Activated CD4-positive, alpha-beta T cell treated with anti-CD3 and anti-CD28 coated beads, Interleukin-2, amount 10 ng/mL, durations not matched to agents 7 days and 5 days (primary cell): ENCODE measurements around the gene TGOLN2. TPM values are rescaled to one million over a fixed set of nuclear protein-coding genes. Genes with fewer than 3 reads are reported as not detected.
"Not testable (repeated sequence)": the region's sequence is repeated elsewhere in the genome, so short reads cannot be mapped to it uniquely, and the experiment has no call there.

Experiments used
- CTCF ChIA-PET: fragments of 350-600 bp; sonication (Branson Sonifier 250); formaldehyde crosslinking; loops from one replicate; lab custom pipeline; 2021; ENCODE audit warnings: antibody characterized with exemption; lab: Charles Lee
- POLR2A ChIA-PET: fragments of 350-600 bp; sonication (Branson Sonifier 250); formaldehyde crosslinking; loops from one replicate; lab custom pipeline; 2021; ENCODE audit warnings: antibody characterized with exemption; lab: Charles Lee
- DNase-seq: peaks from one replicate; pipeline ENCODE4 v3.0.0-alpha.2; 2020
- H3K27ac Mint-ChIP-seq: one replicate; pipeline ENCODE4 v1.8.0; 2021; ENCODE audit warnings: mild to moderate bottlenecking, moderate library complexity, mixed read lengths
- H3K27me3 Mint-ChIP-seq: one replicate; pipeline ENCODE4 v1.8.0; 2021; ENCODE audit warnings: mixed read lengths
- H3K36me3 Mint-ChIP-seq: one replicate; pipeline ENCODE4 v1.8.0; 2021; ENCODE audit warnings: low read depth, mixed read lengths
- H3K4me1 Mint-ChIP-seq: one replicate; pipeline ENCODE4 v1.8.0; 2021; ENCODE audit warnings: mixed read lengths
- H3K4me3 Mint-ChIP-seq: one replicate; pipeline ENCODE4 v1.8.0; 2021; ENCODE audit warnings: mild to moderate bottlenecking, moderate library complexity, mixed read lengths
- H3K9me3 Mint-ChIP-seq: one replicate; pipeline ENCODE4 v1.8.0; 2021; ENCODE audit warnings: mixed read lengths
- total RNA-seq, 2 experiments: library from RNA; stranded (reverse); gene quantifications; one replicate each; pipeline ENCODE4 v1.2.3, GENCODE V29; 2021

The TGOLN2 gene
- total RNA-seq, 2 experiments from 2014 or later = 127 to 130 TPM

DNA sequence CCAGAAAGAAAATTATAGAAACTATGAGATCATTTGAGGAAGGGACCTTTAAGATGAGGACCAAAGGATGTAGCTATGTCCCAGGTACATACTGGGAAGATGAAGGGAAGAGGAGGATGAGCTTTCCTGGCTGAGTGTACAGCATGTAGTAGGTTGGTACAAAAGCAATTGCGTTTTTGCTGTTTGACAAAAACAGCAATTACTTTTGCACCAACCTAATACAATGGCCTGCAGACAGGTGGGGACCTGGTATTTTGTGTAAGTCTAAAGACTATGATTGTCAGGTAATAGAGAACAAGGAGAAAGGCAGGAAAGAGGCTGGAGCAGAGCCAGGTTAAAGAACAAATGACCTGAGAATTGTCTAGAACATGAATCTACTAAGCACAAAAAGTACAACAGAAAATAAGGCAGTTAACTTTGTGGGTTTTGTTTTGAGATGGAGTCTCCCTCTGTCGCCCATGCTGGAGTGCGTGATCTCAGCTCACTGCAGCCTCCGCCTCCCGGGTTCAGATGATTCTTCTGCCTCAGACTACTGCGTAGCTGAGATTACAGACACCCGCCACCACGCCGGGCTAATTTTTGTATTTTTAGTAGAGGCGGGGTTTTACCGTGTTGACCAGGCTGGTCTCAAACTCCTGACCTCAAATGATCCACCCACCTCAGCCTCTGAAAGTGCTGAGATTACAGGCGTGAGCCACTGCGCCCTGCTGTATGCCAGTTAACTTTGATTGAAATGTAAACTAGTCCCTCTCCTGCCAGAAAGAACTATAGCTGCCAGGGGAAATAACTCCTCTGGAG lies 3.2 kb upstream of the TGOLN2 start:
- DNase-seq = no peak
- H3K4me1 Mint-ChIP-seq = peaks cover 18% of the 10 kb centered on the region
- POLR2A ChIA-PET = no interaction called here
- H3K9me3 Mint-ChIP-seq = no peaks in the 10 kb centered on the region
- no peak overlapping the region for H3K27ac Mint-ChIP-seq
- H3K27me3 Mint-ChIP-seq = no peaks in the 10 kb centered on the region
- no peak overlapping the region for H3K4me3 Mint-ChIP-seq
- H3K36me3 Mint-ChIP-seq = peaks cover 18% of the 10 kb centered on the region
- CTCF ChIA-PET = interaction anchor here (1.3 kb wide), 1 partner anchor 11 kb away, joined by 3 read pairs; no protein-coding TSS in a partner anchor

- H3K27ac Mint-ChIP-seq, CTCF ChIA-PET, H3K9me3 Mint-ChIP-seq, H3K27me3 Mint-ChIP-seq, POLR2A ChIA-PET, DNase-seq: not testable (repeated sequence)
- Mint-ChIP-seq H3K4me1 (peaks cover 23% of the 10 kb centered on the region), H3K36me3 (peaks cover 31% of the 10 kb centered on the region), H3K4me3 (peak overlapping the region; percentile 7)
Observed at GRCh38 chr2:85329701-85330100, 1.9 kb upstream of the TGOLN2 start.

DNA sequence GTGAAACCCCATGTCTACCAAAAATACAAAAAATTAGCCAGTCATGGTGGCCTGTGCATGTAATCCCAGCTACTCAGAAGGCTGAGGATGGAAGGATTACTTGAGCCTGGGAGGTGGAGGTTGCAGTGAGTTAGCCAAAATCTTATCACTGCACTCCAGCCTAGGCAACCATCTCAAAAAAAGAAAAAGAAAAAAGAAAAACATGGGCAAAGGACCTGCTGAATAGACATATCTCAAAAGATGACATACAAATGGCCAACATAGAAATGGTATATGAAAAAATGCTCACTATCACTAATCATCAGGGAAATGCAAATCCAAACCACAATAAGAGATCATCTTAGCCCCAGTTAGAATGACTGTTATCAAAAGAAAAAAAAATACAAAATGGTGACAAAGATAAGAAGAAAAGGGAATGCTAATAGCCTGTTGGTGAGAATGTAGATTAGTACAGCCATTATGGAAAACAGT lies 1.4 kb upstream of the TGOLN2 start:
- peak overlapping the region; percentile 7 for H3K4me3 Mint-ChIP-seq
- H3K4me1 Mint-ChIP-seq = peaks cover 28% of the 10 kb centered on the region
- ChIA-PET POLR2A (no interaction called here), CTCF (interaction anchor here (2.4 kb wide), 1 partner anchor 10 kb away, joined by 10 read pairs; no protein-coding TSS in a partner anchor)
- H3K27ac Mint-ChIP-seq = no peak overlapping the region
- peaks cover 36% of the 10 kb centered on the region for H3K36me3 Mint-ChIP-seq
- no peaks in the 10 kb centered on the region for H3K27me3 Mint-ChIP-seq
- no peak for DNase-seq
- H3K9me3 Mint-ChIP-seq = no peaks in the 10 kb centered on the region

DNA sequence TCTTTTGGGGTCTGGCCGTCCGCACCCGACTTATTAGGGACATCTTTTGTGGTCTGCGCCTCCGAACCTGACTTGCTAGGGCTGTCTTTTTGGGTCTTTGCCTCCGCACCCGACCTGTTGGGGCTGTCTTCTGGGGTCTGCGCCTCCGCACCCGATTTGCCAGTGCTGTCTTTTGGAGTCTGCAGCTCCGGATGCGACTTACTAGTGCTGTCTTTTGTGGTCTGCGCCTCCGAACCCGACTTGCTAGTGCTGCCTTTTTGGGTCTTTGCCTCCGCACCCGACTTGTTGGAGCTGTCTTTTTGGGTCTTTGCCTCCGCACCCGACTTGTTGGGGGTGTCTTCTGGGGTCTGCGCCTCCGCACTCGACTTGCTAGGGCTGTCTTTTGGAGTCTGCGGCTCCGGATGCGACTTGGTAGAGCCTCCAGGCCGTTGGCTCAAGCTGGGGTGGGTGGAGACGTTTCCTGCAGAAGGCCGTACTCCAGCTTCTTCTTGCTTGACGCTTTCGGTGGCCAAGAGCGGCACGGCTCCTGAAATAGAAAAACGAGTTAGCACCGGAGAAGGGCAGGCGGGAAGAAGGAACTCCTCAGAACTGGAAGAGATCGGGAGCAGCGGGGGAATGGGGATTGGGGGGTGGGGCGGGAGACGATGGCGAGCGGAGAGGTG lies 498 bp downstream of the TGOLN2 start:
- ChIA-PET POLR2A (interaction anchor here (0.6 to 1.8 kb wide), 6 partner anchors 9 to 871 kb away, joined by 3 to 7 read pairs (median 3); partner anchors contain the start of gene ELMOD3), CTCF (interaction anchor here (0.6 to 2.4 kb wide), 8 partner anchors 12 to 1282 kb away, joined by 3 to 10 read pairs (median 6); partner anchors contain the start of gene RETSAT)
- Mint-ChIP-seq H3K9me3 (no peaks in the 10 kb centered on the region), H3K27ac (peak overlapping the region; percentile 100), H3K27me3 (no peaks in the 10 kb centered on the region), H3K4me3 (peak overlapping the region; percentile 100), H3K36me3 (peaks cover 55% of the 10 kb centered on the region), H3K4me1 (peaks cover 44% of the 10 kb centered on the region)
- peak; percentile 72 for DNase-seq

GRCh38 chr2:85326406-85327159 lies 1.2 kb downstream of the TGOLN2 start:
- Mint-ChIP-seq H3K9me3 (no peaks in the 10 kb centered on the region), H3K27ac (peak overlapping the region; percentile 100), H3K4me1 (peaks cover 51% of the 10 kb centered on the region), H3K36me3 (peaks cover 62% of the 10 kb centered on the region), H3K27me3 (no peaks in the 10 kb centered on the region), H3K4me3 (peak overlapping the region; percentile 100)
- ChIA-PET POLR2A (interaction anchor here (0.6 to 1.8 kb wide), 4 partner anchors 28 to 870 kb away, joined by 3 to 7 read pairs (median 4); partner anchors contain the start of gene ELMOD3), CTCF (interaction anchor here (0.7 to 2.4 kb wide), 8 partner anchors 13 to 401 kb away, joined by 3 to 10 read pairs (median 6); partner anchors contain the start of gene RETSAT)
- peak; percentile 70 for DNase-seq

DNA sequence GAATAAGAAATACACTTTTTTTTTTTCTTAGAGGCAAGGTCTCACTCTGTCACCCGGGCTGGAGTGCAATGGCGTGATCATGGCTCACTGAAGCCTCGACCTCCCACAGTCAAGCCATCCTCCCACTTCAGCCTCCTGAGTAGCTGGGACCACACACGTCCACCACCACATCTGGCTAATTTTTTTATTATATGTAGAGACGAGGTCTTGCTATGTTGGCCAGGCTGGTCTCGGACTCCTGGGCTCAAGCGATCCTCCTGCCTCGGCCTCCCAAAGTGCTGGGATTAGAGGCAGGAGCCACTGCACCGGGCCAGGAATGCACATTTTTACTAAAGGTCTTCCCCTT lies 2.4 kb downstream of the TGOLN2 start:
- H3K36me3 Mint-ChIP-seq = peaks cover 73% of the 10 kb centered on the region
- CTCF ChIA-PET = no interaction called here
- peak overlapping the region; percentile 100 for H3K4me3 Mint-ChIP-seq
- DNase-seq = no peak
- no peaks in the 10 kb centered on the region for H3K9me3 Mint-ChIP-seq
- no peaks in the 10 kb centered on the region for H3K27me3 Mint-ChIP-seq
- peak overlapping the region; percentile 100 for H3K27ac Mint-ChIP-seq
- POLR2A ChIA-PET = no interaction called here
- peaks cover 58% of the 10 kb centered on the region for H3K4me1 Mint-ChIP-seq

- Mint-ChIP-seq H3K27ac (peak overlapping the region; percentile 100), H3K4me3 (peak overlapping the region; percentile 100), H3K4me1 (peaks cover 62% of the 10 kb centered on the region), H3K27me3 (no peaks in the 10 kb centered on the region), H3K9me3 (no peaks in the 10 kb centered on the region), H3K36me3 (peaks cover 78% of the 10 kb centered on the region)
- DNase-seq = no peak
- POLR2A ChIA-PET = no interaction called here
- CTCF ChIA-PET = interaction anchor here (0.7 to 1.6 kb wide), 3 partner anchors 21 to 41 kb away, joined by 3 to 8 read pairs (median 4); no protein-coding TSS in a partner anchor
Observed at GRCh38 chr2:85324639-85325465, 2.9 kb downstream of the TGOLN2 start.

GRCh38 chr2:85323988-85324367 lies 3.8 kb downstream of the TGOLN2 start:
- POLR2A ChIA-PET = interaction anchor here (0.6 kb wide), 1 partner anchor 11 kb away, joined by 3 read pairs; no protein-coding TSS in a partner anchor
- not testable (repeated sequence) for H3K9me3 Mint-ChIP-seq, DNase-seq, H3K27me3 Mint-ChIP-seq
- peaks cover 86% of the 10 kb centered on the region for H3K36me3 Mint-ChIP-seq
- H3K4me1 Mint-ChIP-seq = peaks cover 62% of the 10 kb centered on the region
- peak overlapping the region; percentile 100 for H3K4me3 Mint-ChIP-seq
- CTCF ChIA-PET = interaction anchor here (1.4 to 1.6 kb wide), 2 partner anchors 20 to 24 kb away, joined by 3 to 8 read pairs; no protein-coding TSS in a partner anchor
- H3K27ac Mint-ChIP-seq = peak overlapping the region; percentile 67

DNA sequence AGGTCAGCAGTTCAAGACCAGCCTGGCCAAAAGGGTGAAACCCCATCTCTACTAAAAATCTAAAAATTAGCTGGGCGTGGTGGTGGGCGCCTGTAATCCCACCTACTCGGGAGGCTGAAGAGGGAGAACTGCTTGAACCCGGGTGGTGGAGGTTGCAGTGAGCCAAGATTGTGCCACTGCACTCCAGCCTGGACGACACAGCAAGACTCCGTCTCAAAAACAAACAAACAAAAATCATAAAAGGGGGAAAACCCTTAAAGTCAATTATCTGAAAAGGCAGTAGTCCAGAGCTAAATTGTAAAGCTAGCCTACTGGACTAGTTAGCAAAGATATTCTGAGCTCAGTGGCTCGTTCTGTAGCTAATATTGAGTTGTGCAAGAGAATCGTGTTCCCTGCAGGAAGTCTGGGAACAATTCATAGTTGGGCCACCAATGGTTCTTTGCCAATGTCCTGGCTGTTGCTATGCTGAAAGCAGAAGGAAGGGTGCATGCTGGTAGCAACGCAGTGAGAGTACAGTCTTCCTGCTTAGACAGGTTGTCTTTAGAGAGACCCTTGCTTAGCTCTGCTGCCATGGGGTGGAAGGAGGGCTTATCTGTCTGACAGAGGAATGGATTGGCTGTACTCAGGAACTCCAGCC lies 4.3 kb downstream of the TGOLN2 start:
- Mint-ChIP-seq H3K36me3 (peaks cover 91% of the 10 kb centered on the region), H3K4me1 (peaks cover 63% of the 10 kb centered on the region)
- CTCF ChIA-PET = interaction anchor here (0.6 to 1.6 kb wide), 3 partner anchors 19 to 208 kb away, joined by 3 to 8 read pairs (median 3); no protein-coding TSS in a partner anchor

DNA sequence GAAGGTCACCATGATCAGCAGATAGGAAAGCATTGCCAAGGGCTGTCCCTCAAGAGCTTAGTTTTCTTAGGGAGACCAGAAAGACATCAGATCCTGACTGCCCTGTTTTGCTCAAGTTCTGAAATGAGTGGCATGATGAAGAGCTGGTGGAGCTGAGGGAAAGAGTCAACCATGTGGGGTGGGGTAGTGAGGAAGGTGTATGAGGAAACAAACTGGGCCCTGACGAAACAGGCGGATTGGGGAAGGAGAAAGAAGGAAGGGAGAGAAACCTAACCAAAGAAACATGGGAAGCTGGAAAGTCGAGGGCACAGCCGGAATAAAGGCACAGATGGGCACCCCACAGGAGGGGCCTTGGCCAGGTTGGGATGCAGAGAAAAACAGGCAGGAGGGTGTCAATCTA lies 8.0 kb downstream of the TGOLN2 start:
- H3K4me1 Mint-ChIP-seq = peaks cover 67% of the 10 kb centered on the region
- H3K36me3 Mint-ChIP-seq = peaks cover 82% of the 10 kb centered on the region
- CTCF ChIA-PET = interaction anchor here (0.7 to 3.1 kb wide), 6 partner anchors 10 to 394 kb away, joined by 3 to 20 read pairs (median 3); no protein-coding TSS in a partner anchor
- POLR2A ChIA-PET = no interaction called here
- H3K4me3 Mint-ChIP-seq = no peak overlapping the region
- peak overlapping the region; percentile 1 for H3K27ac Mint-ChIP-seq
- H3K27me3 Mint-ChIP-seq = no peaks in the 10 kb centered on the region
- no peak for DNase-seq
- no peaks in the 10 kb centered on the region for H3K9me3 Mint-ChIP-seq

More for the DNA sequence above, 4.3 kb downstream of the TGOLN2 start:
- Mint-ChIP-seq H3K9me3 (no peaks in the 10 kb centered on the region), H3K27ac (peak overlapping the region; percentile 67), H3K27me3 (no peaks in the 10 kb centered on the region), H3K4me3 (peak overlapping the region; percentile 100)
- POLR2A ChIA-PET = interaction anchor here (0.6 kb wide), 1 partner anchor 11 kb away, joined by 3 read pairs; no protein-coding TSS in a partner anchor
- no peak for DNase-seq
